Tibial nerve (tissue), 4 donors: Measurements from ENCODE around the gene MKKS. TPM values are rescaled to one million over a fixed set of nuclear protein-coding genes. Genes with fewer than 3 reads are reported as not detected.

Experiments used
- DNase-seq, 2 donors: peaks; one replicate each; pipeline ENCODE4 v3.0.0-alpha.2; 2019; ENCODE audit warnings: low spot score in 2 of 2
- H3K27ac ChIP-seq, 4 donors: fragments of 200-600 bp; sonication (generic) in 3 of 4; one replicate each; pipeline ENCODE4 v1.5.1; 2017 to 2019; ENCODE audit warnings: mild to moderate bottlenecking in 1 of 4
- H3K27me3 ChIP-seq, 2 donors: fragments of 200-600 bp; sonication (generic) in 1 of 2; one replicate each; pipeline versions ENCODE4 v1.5.1 to v1.6.0; 2017 to 2019
- H3K36me3 ChIP-seq, 3 donors: fragments of 200-600 bp; sonication (generic); one replicate each; pipeline ENCODE4 v1.5.1; 2018 to 2019
- H3K4me1 ChIP-seq, 4 donors: fragments of 200-600 bp; sonication (generic) in 3 of 4; one replicate each; pipeline ENCODE4 v1.5.1; 2017 to 2019
- H3K4me3 ChIP-seq, 4 donors: fragments of 200-600 bp; sonication (generic) in 3 of 4; one replicate each; pipeline ENCODE4 v1.5.1; 2017 to 2019; ENCODE audit warnings: mild to moderate bottlenecking in 1 of 4, moderate library complexity in 1 of 4
- H3K9me3 ChIP-seq, 4 donors: fragments of 200-600 bp; sonication (generic) in 3 of 4; one replicate each; pipeline ENCODE4 v1.5.1; 2017 to 2019
- EP300 ChIP-seq, 2 donors: sonication (generic); formaldehyde crosslinking; IDR thresholded peaks; one replicate each; pipeline ENCODE4 v1.6.1; 2017; ENCODE audit warnings: antibody characterized with exemption in 2 of 2, mild to moderate bottlenecking in 1 of 2
- POLR2A ChIP-seq, 2 donors: fragments of 450-650 bp; IDR thresholded peaks; one replicate each; pipeline ENCODE4 v1.6.1; 2017; ENCODE audit warnings: antibody characterized with exemption in 2 of 2, mild to moderate bottlenecking in 2 of 2, moderate library complexity in 2 of 2
- WGBS, 2 donors: methylation state at CpG; one replicate each; pipeline ENCODE4 v1.1.5; 2018; 5-methylcytosine and 5-hydroxymethylcytosine counted together
- total RNA-seq, 4 donors: library from RNA; depleted of rRNA; stranded (reverse); fragments of >200 nt; gene quantifications; one replicate each; pipeline ENCODE4 v1.1.0, GENCODE V29; 2016
- TF ChIP-seq, protein P1 (sequence below), 5 experiments: fragments of 200-600 bp in 3 of 5; fragments of 450-650 bp in 2 of 5; sonication (generic) in 3 of 5; IDR thresholded peaks; one replicate each; pipeline ENCODE4 v1.5.1; 2016 to 2019; ENCODE audit warnings: antibody characterized with exemption in 5 of 5, mild to moderate bottlenecking in 3 of 5, moderate library complexity in 2 of 5

MKKS gene
- total RNA-seq, 4 donors from 2014 or later = 12.9 to 16.6 (median 16.0) TPM

DNA sequence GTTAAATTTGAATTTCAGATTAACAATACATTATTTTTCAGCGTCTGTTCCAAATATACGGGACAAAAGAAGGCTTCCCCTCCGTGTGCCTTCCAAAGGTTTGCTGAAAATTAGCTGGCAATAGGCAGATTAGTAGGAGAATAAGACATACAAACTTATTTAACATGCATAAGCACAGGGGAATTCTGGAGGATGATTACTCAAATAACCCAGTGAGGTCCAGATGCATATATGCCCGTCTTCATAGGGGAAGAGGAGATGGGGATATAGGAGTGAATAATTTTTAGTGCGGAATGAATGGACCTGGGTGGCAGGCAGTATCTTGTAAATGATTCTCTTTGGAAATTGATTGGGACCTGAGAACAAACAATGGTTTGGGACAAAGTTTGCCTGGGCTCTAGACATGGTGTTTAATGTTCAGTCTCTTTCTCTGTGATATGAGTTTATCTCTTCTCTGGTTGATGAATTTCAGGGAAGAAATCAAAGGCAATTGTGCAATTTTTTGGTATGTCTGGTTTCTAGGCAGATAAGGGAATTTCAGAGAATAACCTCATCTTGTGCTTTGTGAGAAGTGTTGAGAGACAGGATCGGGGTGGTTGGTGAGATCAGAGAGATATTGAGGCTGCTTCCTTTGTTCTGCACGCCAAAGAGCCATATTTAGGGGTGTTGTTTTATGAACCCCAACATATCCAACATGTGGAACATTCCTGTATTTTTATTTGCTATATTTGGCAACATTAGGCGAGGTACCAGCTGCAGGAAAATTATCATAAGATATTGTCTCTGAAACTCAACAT lies 63.7 kb downstream of the MKKS start:
- H3K27ac ChIP-seq = no peak overlapping the region
- no peaks in the 10 kb centered on the region for H3K36me3 ChIP-seq
- H3K4me1 ChIP-seq = no peaks in the 10 kb centered on the region
- TF ChIP-seq POLR2A (IDR thresholded peaks at IDR 0.05) (no peak), EP300 (IDR thresholded peaks at IDR 0.05) (no peak)
- TF ChIP-seq, protein P1, sequence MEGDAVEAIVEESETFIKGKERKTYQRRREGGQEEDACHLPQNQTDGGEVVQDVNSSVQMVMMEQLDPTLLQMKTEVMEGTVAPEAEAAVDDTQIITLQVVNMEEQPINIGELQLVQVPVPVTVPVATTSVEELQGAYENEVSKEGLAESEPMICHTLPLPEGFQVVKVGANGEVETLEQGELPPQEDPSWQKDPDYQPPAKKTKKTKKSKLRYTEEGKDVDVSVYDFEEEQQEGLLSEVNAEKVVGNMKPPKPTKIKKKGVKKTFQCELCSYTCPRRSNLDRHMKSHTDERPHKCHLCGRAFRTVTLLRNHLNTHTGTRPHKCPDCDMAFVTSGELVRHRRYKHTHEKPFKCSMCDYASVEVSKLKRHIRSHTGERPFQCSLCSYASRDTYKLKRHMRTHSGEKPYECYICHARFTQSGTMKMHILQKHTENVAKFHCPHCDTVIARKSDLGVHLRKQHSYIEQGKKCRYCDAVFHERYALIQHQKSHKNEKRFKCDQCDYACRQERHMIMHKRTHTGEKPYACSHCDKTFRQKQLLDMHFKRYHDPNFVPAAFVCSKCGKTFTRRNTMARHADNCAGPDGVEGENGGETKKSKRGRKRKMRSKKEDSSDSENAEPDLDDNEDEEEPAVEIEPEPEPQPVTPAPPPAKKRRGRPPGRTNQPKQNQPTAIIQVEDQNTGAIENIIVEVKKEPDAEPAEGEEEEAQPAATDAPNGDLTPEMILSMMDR (IDR thresholded peaks at IDR 0.05) = no peak
- DNase-seq = no peak
- no peaks in the 10 kb centered on the region for H3K9me3 ChIP-seq
- 60 to 64% methylated on average over 8 of the region's 8 CpGs for WGBS, 2 donors
- H3K4me3 ChIP-seq = no peak overlapping the region
- H3K27me3 ChIP-seq = no peaks in the 10 kb centered on the region

DNA sequence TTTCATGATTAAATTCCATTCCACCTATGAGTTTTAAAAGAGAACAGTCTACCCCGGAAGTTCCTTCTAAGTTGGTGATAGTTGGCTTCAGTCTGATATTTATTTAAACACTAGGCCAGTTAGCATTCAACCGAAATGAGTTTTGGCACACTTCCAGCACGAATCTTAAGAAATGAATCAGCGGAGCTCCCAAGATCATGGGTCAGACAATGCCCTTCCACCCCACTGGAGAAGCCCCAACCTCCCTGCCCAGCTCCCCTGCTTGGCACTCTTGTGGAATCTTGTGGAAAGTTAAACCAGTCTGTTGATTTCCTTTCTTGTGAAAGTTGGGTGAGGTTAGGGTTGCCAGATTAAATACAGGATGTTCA lies 64.3 kb downstream of the MKKS start:
- WGBS, 2 donors = 22 to 29% methylated on average over 4 of the region's 4 CpGs
- no peaks in the 10 kb centered on the region for H3K36me3 ChIP-seq
- H3K9me3 ChIP-seq = no peaks in the 10 kb centered on the region
- no peak for DNase-seq
- no peaks in the 10 kb centered on the region for H3K27me3 ChIP-seq
- H3K4me1 ChIP-seq = no peaks in the 10 kb centered on the region
- H3K4me3 ChIP-seq = no peak overlapping the region
- TF ChIP-seq POLR2A (IDR thresholded peaks at IDR 0.05) = no peak
- peak in 1 of 2 donors; percentile 32 for TF ChIP-seq EP300 (IDR thresholded peaks at IDR 0.05)
- no peak overlapping the region for H3K27ac ChIP-seq

DNA sequence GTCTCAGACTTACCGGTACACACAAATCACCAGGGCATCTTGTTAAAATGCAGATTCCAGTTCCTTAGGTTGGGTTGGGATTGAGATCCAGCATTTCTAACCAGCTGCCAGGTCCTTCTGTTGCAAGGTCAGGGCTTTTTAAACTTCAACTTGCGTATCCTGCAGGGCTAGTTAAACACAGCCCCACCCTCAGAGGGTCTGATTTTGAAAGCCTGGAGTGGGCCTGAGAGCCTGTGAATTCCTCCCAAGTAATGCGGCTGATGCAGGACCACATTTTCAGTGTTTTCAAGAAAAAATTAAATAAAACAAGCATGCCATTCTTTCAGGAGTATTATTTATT lies 65.3 kb downstream of the MKKS start:
- WGBS, 2 donors = 89 to 90% methylated on average over 3 of the region's 3 CpGs
- Histone ChIP-seq H3K27ac (no peak overlapping the region), H3K9me3 (no peaks in the 10 kb centered on the region), H3K4me3 (no peak overlapping the region), H3K36me3 (no peaks in the 10 kb centered on the region), H3K4me1 (no peaks in the 10 kb centered on the region), H3K27me3 (no peaks in the 10 kb centered on the region)
- no peak for DNase-seq
- TF ChIP-seq EP300 (IDR thresholded peaks at IDR 0.05) = no peak
- no peak for TF ChIP-seq POLR2A (IDR thresholded peaks at IDR 0.05)

DNA sequence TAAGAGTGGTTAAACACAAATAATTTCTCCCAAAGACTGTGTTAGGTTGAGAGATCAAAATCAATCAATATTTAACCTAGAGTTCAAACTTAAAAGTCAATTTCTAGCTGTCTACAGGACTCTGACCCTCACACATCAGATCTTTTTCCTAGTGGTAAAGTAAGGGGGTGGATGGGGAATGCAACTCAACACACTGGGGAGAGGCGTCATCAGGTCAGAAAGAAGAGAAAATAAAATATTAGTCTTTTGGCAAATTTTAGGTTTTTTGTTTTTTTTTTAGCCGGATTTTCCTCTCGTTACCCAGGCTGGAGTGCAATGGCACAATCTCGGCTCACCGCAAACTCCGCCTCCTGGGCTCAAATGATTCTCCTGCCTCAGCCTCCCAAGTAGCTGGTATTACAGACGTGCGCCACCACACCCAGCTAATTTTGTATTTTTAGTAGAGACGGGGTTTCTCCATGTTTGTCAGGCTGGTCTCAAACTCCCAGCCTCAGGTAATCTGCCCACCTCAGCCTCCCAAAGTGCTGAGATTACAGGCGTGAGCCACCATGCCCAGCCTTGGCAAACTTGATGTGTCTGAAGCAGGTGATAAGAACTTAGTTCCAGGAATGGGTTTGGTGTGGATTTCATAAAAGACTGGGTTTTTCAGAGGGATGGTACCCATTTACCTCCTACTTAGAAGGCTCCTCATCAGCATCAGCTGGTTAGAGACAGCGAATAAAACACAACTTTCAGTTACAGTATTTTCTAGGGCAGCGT lies 65.9 kb downstream of the MKKS start:
- no peak for DNase-seq
- Histone ChIP-seq H3K4me1 (no peaks in the 10 kb centered on the region), H3K4me3 (no peak overlapping the region), H3K27me3 (no peaks in the 10 kb centered on the region), H3K27ac (no peak overlapping the region), H3K9me3 (no peaks in the 10 kb centered on the region), H3K36me3 (no peaks in the 10 kb centered on the region)
- 91 to 95% methylated on average over 12 of the region's 12 CpGs for WGBS, 2 donors
- TF ChIP-seq POLR2A (IDR thresholded peaks at IDR 0.05) (no peak), EP300 (IDR thresholded peaks at IDR 0.05) (no peak)
- TF ChIP-seq, protein P1 (IDR thresholded peaks at IDR 0.05) = no peak

DNA sequence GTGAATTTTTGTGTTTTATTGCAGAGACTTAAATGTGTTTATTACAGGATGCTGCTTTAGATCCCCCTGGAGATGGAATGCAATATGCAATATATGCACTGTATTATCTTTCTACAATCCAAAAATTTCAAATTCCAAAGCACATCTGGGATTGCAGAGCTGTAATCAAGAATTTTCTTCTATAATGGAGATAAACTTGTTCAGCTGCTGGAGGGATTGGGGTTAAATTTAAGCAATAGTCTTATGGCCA lies 66.4 kb downstream of the MKKS start:
- H3K36me3 ChIP-seq = no peaks in the 10 kb centered on the region
- no peaks in the 10 kb centered on the region for H3K4me1 ChIP-seq
- no peak overlapping the region for H3K27ac ChIP-seq
- no peak overlapping the region for H3K4me3 ChIP-seq
- H3K27me3 ChIP-seq = no peaks in the 10 kb centered on the region
- no peak for DNase-seq
- H3K9me3 ChIP-seq = no peaks in the 10 kb centered on the region
- no peak for TF ChIP-seq POLR2A (IDR thresholded peaks at IDR 0.05)
- TF ChIP-seq EP300 (IDR thresholded peaks at IDR 0.05) = no peak
- TF ChIP-seq, protein P1 (IDR thresholded peaks at IDR 0.05) = no peak

DNA sequence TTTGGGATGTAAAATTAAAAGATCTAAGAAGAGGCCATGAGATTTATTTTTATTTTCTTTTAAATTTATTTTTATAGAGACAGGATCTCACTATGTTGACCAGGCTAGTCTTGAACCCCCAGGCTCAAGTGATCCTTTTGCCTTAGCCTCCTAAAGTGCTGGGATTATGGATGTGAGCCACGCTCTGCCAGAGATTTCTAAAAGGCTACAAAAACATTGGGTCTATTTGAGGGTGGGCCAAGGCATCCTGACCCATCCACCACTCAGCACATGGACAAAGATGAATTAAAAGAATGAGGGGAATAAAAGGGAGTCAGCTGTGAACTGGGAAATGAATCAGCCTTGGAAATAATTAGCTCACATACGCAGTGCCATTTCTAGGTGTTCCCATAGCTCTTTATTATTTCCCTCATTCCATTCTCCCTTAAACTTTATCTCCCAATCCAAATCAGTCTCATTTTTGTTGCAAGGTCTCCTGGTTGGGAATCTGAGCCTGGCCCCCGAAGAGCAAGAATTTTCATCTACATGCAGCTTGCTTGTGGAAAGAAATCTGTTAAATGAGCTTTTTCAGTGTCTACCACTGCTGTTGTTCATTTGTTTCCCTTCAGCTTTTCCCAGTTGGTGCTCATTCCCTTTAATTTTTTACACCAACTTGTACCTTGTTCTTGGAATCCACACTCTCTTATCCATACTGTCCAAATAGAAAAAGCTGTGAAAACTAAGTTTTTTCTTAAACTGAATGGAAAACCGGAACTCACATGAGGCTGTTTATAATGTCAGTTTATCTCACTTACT lies 66.9 kb downstream of the MKKS start:
- Histone ChIP-seq H3K4me3 (no peak overlapping the region), H3K9me3 (no peaks in the 10 kb centered on the region), H3K36me3 (no peaks in the 10 kb centered on the region), H3K4me1 (no peaks in the 10 kb centered on the region), H3K27ac (no peak overlapping the region), H3K27me3 (no peaks in the 10 kb centered on the region)
- TF ChIP-seq, protein P1 (IDR thresholded peaks at IDR 0.05) = no peak
- no peak for TF ChIP-seq EP300 (IDR thresholded peaks at IDR 0.05)
- TF ChIP-seq POLR2A (IDR thresholded peaks at IDR 0.05) = no peak
- no peak for DNase-seq
- 58 to 61% methylated on average over 4 of the region's 4 CpGs for WGBS, 2 donors
